LNCaP clone FGC (cell line): Measurements from ENCODE around the gene DNMBP.

Experiments
- DNase-seq: peaks from one replicate; pipeline ENCODE4 v3.0.0-alpha.2; 2011; ENCODE audit warnings: low read depth
- H3K4me3 ChIP-seq: 2 replicates; pipeline ENCODE4 v1.5.1; 2011; ENCODE audit warnings: mild to moderate bottlenecking, low read depth, low read length, control low read depth
- CTCF ChIP-seq: IDR thresholded peaks from 2 replicates; pipeline ENCODE4 v1.5.1; 2012; ENCODE audit warnings: mild to moderate bottlenecking; ENCODE audit not compliant: control insufficient read depth, insufficient read depth; ENCODE audit errors: extremely low read depth

Gene DNMBP

DNA sequence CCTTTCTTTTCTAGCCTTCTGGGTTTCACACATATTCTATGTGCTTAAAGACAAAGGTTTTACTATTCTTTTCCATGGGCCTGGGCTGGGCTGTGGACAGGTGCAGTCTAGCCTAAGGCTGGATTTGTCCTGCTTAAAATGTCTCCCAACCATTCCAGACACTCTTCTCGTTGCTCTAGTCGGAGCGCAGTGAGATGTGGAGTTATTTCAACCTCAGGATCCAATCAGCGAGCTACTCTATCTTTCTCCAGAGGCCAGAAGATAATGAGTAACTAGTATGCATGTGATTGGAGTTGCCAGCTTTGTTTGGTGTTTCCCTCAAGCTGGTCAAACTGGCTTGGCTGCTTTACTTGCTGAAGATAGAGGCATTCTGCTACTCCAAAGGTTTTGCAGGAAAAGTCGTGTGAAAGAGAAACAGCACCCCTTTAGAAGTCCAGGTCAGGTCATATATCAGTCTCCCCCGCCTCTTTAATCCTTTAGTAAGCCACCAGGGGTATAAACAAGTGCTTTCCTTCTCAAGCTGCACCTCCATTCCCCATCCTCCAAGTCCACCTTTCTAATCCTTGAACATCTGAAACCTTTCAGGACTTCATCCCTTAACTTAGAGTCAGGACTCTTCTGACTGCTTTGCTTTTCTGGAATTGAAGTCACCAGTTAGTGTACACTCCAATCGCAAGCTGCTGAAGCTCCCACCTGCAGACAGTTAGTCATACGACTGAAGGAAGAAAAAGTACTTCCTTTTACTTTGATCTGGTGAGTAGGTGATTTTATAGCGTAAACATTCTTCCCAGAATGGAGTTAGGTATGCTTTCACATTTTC, 78.8 kb downstream of the DNMBP start:
- H3K4me3 ChIP-seq: peak overlapping the region; percentile 54
- no peak for TF ChIP-seq CTCF
- peak; percentile 90 for DNase-seq

DNA sequence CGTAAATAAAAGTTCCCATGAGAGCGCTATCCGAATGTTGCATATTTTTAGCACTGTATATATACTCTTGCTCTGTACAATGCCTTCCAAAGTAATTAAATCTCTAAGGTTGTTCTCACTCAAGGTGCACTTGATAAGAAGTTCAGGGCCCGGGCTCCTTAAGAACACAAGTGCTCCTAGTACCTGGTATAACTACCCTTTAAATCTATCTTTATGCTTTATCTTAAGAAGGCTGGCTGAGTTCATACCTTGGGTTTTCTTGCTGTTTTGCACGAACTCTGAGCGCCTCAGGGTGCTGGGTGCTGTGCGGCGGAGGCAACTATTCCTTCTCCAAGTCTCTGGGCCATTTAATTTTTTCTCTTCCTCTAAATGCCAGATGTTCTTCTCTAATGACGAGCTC, 80.4 kb downstream of the DNMBP start:
- DNase-seq: no peak
- no peak for TF ChIP-seq CTCF
- peak overlapping the region; percentile 54 for H3K4me3 ChIP-seq

GRCh38 chr10:99927721-99928280, 81.9 kb downstream of the DNMBP start:
- H3K4me3 ChIP-seq: peak overlapping the region; percentile 54
- no peak for TF ChIP-seq CTCF
- no peak for DNase-seq

- DNase-seq: no peak
- peak overlapping the region; percentile 54 for H3K4me3 ChIP-seq
- TF ChIP-seq CTCF: no peak
These were observed 82.6 kb downstream of the DNMBP start for GRCh38 chr10:99926925-99927720.

DNA sequence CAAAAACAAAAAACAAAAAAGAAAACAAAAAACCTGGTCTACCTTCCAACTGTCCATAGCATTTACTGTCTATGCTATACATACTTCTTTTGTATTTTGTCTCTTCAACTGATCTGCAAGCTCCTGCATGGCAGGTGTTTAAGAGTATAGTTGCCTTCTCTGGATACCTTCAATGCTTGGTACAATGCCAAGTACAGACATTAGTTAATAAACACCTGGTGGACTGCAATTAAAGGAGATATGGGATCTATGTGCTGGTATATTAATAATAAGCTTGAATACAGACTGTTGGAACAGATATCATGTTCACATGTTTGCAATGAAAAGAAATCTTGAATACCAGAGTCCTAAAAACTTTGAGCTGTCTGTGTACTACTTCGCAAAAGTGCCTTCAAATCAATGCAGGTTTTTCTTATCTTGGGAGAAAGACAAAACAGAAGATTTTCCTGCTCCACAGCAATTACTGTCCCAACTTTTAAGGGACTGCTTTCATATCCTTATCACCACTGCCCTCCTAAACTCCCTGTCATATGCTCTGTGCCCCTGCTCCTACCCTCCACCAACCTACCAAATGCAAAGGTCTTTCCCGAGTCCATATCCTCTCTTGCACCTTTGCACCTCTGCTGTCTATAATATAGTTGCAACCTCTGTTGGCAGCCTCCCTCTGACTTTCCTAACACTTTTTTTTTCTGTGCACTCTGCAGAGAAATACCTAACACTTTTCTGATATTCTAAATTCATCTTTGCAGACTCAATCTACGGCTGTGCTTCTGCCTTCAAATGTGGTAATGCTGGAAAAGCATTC, 85.1 kb downstream of the DNMBP start:
- DNase-seq: no peak
- no peak for TF ChIP-seq CTCF
- H3K4me3 ChIP-seq: no peak overlapping the region

- TF ChIP-seq CTCF: no peak
- no peak for DNase-seq
- H3K4me3 ChIP-seq: no peak overlapping the region
These were observed 87.8 kb downstream of the DNMBP start for GRCh38 chr10:99921948-99922347.
